Measurements from ENCODE around the gene KRT86. TPM values are rescaled to one million over a fixed set of nuclear protein-coding genes. Genes with fewer than 3 reads are reported as not detected.
"Not testable (repeated sequence)": the region's sequence is repeated elsewhere in the genome, so short reads cannot be mapped to it uniquely, and the experiment has no call there.

Gene KRT86
- total and polyA plus RNA-seq, 2 donors (not counting 1 experiment from before 2014, with no cell fraction given) = 0.02 to 0.17 TPM

GRCh38 chr12:52296572-52297215 lies 22.2 kb downstream of the KRT86 start:
- no peak overlapping the region for H3K4me3 ChIP-seq (replicated peaks in 1 of 4; ENCODE audit: control extremely low read depth in 1 of 4, insufficient read depth in 1 of 4, low read depth in 3 of 4, low read length in 4 of 4)
- H2AFZ ChIP-seq (ENCODE audit: low read length) = no peak overlapping the region
- TF ChIP-seq EZH2 (IDR thresholded peaks at IDR 0.05; ENCODE audit: low read length, missing control alignments) (no peak), CTCF (conservative IDR thresholded peaks at IDR 0.05 in 1 of 2, IDR thresholded peaks at IDR 0.05 in 1 of 2; ENCODE audit: low read depth in 1 of 2, low read length in 2 of 2) (no peak)
- no peak for DNase-seq (ENCODE audit: low read depth in 2 of 2)
- no peaks in the 10 kb centered on the region for H3K4me1 ChIP-seq (ENCODE audit: control insufficient read depth, extremely low read depth, insufficient read depth, low read length)
- no peaks in the 10 kb centered on the region for H3K36me3 ChIP-seq (ENCODE audit: control insufficient read depth, insufficient read depth, low read length)
- peaks cover 8% of the 10 kb centered on the region for H3K27me3 ChIP-seq (ENCODE audit: control insufficient read depth, insufficient read depth, low read length)
- H3K27ac ChIP-seq (ENCODE audit: insufficient read depth, low read length) = no peak overlapping the region
- no peak overlapping the region for H3K4me2 ChIP-seq (ENCODE audit: extremely low read depth, insufficient read depth, low read length)
- H4K20me1 ChIP-seq (ENCODE audit: control insufficient read depth, extremely low read depth, insufficient read depth, low read length) = no peaks in the 10 kb centered on the region
- no peaks in the 10 kb centered on the region for H3K9me3 ChIP-seq (ENCODE audit: control insufficient read depth, insufficient read depth, low read depth, low read length)
- H3K79me2 ChIP-seq (ENCODE audit: control insufficient read depth, insufficient read depth, low read length) = no peaks in the 10 kb centered on the region
- no peak overlapping the region for H3K9ac ChIP-seq (ENCODE audit: insufficient read depth, low read length)

DNA sequence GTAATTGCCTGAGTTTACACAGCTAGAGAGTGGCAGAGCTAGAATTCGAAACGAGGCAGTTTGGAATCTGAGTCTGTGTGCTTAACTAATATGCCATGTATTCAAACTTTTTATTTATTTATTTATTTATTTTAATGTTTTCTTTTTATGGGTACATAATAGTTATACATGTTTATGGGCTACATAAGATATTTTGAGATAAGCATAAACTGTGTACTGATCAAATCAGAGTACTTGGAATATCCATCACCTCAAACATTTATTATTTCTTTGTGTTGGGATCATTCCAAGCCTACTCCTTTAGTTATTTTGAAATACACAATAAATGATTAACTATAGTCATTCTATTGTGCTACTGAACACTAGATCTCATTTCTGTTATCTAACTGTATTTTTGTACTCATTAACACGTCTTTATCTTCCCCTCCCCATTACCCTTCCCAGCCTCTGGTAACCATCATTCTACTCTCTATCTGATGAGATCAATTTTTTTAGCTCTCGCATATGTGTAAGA lies 24.3 kb downstream of the KRT86 start:
- no peaks in the 10 kb centered on the region for H4K20me1 ChIP-seq (ENCODE audit: control insufficient read depth, extremely low read depth, insufficient read depth, low read length)
- no peak overlapping the region for H3K27ac ChIP-seq (ENCODE audit: insufficient read depth, low read length)
- peaks cover 8% of the 10 kb centered on the region for H3K27me3 ChIP-seq (ENCODE audit: control insufficient read depth, insufficient read depth, low read length)
- H3K4me2 ChIP-seq (ENCODE audit: extremely low read depth, insufficient read depth, low read length) = no peak overlapping the region
- no peaks in the 10 kb centered on the region for H3K36me3 ChIP-seq (ENCODE audit: control insufficient read depth, insufficient read depth, low read length)
- TF ChIP-seq CTCF (conservative IDR thresholded peaks at IDR 0.05 in 1 of 2, IDR thresholded peaks at IDR 0.05 in 1 of 2; ENCODE audit: low read depth in 1 of 2, low read length in 2 of 2) (no peak), EZH2 (IDR thresholded peaks at IDR 0.05; ENCODE audit: low read length, missing control alignments) (no peak)
- no peaks in the 10 kb centered on the region for H3K9me3 ChIP-seq (ENCODE audit: control insufficient read depth, insufficient read depth, low read depth, low read length)
- no peak overlapping the region for H2AFZ ChIP-seq (ENCODE audit: low read length)
- no peak overlapping the region for H3K4me3 ChIP-seq (replicated peaks in 1 of 4; ENCODE audit: control extremely low read depth in 1 of 4, insufficient read depth in 1 of 4, low read depth in 3 of 4, low read length in 4 of 4)
- H3K79me2 ChIP-seq (ENCODE audit: control insufficient read depth, insufficient read depth, low read length) = no peaks in the 10 kb centered on the region
- H3K4me1 ChIP-seq (ENCODE audit: control insufficient read depth, extremely low read depth, insufficient read depth, low read length) = no peaks in the 10 kb centered on the region
- no peak overlapping the region for H3K9ac ChIP-seq (ENCODE audit: insufficient read depth, low read length)
- no peak for DNase-seq (ENCODE audit: low read depth in 2 of 2)

- Histone ChIP-seq H3K4me2 (ENCODE audit: extremely low read depth, insufficient read depth, low read length) (no peak overlapping the region), H2AFZ (ENCODE audit: low read length) (no peak overlapping the region), H3K79me2 (ENCODE audit: control insufficient read depth, insufficient read depth, low read length) (no peaks in the 10 kb centered on the region), H3K36me3 (ENCODE audit: control insufficient read depth, insufficient read depth, low read length) (no peaks in the 10 kb centered on the region), H4K20me1 (ENCODE audit: control insufficient read depth, extremely low read depth, insufficient read depth, low read length) (no peaks in the 10 kb centered on the region), H3K4me1 (ENCODE audit: control insufficient read depth, extremely low read depth, insufficient read depth, low read length) (no peaks in the 10 kb centered on the region), H3K4me3 (replicated peaks in 1 of 4; ENCODE audit: control extremely low read depth in 1 of 4, insufficient read depth in 1 of 4, low read depth in 3 of 4, low read length in 4 of 4) (no peak overlapping the region), H3K9me3 (ENCODE audit: control insufficient read depth, insufficient read depth, low read depth, low read length) (no peaks in the 10 kb centered on the region), H3K9ac (ENCODE audit: insufficient read depth, low read length) (no peak overlapping the region), H3K27ac (ENCODE audit: insufficient read depth, low read length) (no peak overlapping the region), H3K27me3 (ENCODE audit: control insufficient read depth, insufficient read depth, low read length) (peaks cover 8% of the 10 kb centered on the region)
- TF ChIP-seq CTCF (conservative IDR thresholded peaks at IDR 0.05 in 1 of 2, IDR thresholded peaks at IDR 0.05 in 1 of 2; ENCODE audit: low read depth in 1 of 2, low read length in 2 of 2) (no peak), EZH2 (IDR thresholded peaks at IDR 0.05; ENCODE audit: low read length, missing control alignments) (no peak)
- peak in 1 of 2 donors; percentile 24 for DNase-seq (ENCODE audit: low read depth in 2 of 2)
These were observed 26.6 kb downstream of the KRT86 start for GRCh38 chr12:52300796-52301691.

GRCh38 chr12:52301721-52302120 lies 27.3 kb downstream of the KRT86 start:
- H2AFZ ChIP-seq (ENCODE audit: low read length); H3K9me3 ChIP-seq (ENCODE audit: control insufficient read depth, insufficient read depth, low read depth, low read length); H3K27ac ChIP-seq (ENCODE audit: insufficient read depth, low read length); H3K4me2 ChIP-seq (ENCODE audit: extremely low read depth, insufficient read depth, low read length); H3K27me3 ChIP-seq (ENCODE audit: control insufficient read depth, insufficient read depth, low read length); H3K79me2 ChIP-seq (ENCODE audit: control insufficient read depth, insufficient read depth, low read length); H3K4me3 ChIP-seq (replicated peaks in 1 of 4; ENCODE audit: control extremely low read depth in 1 of 4, insufficient read depth in 1 of 4, low read depth in 3 of 4, low read length in 4 of 4); H3K4me1 ChIP-seq (ENCODE audit: control insufficient read depth, extremely low read depth, insufficient read depth, low read length); DNase-seq (ENCODE audit: low read depth in 2 of 2); H3K36me3 ChIP-seq (ENCODE audit: control insufficient read depth, insufficient read depth, low read length); H3K9ac ChIP-seq (ENCODE audit: insufficient read depth, low read length); H4K20me1 ChIP-seq (ENCODE audit: control insufficient read depth, extremely low read depth, insufficient read depth, low read length): not testable (repeated sequence)
